Stimulated activated CD4-positive, alpha-beta T cell treated with anti-CD3 and anti-CD28 coated beads, Interleukin-1b, Interleukin-23, amount 100 ng/mL, for 1 hour (primary cell): ENCODE results near the gene NPY4R2.
"Not testable (repeated sequence)": the region's sequence is repeated elsewhere in the genome, so short reads cannot be mapped to it uniquely, and the experiment has no call there.

Experiments
- DNase-seq, 2 donors: peaks; one replicate each; pipeline ENCODE4 v3.0.0-alpha.2; 2020; ENCODE audit warnings: low read depth in 2 of 2

Gene NPY4R2, protein sequence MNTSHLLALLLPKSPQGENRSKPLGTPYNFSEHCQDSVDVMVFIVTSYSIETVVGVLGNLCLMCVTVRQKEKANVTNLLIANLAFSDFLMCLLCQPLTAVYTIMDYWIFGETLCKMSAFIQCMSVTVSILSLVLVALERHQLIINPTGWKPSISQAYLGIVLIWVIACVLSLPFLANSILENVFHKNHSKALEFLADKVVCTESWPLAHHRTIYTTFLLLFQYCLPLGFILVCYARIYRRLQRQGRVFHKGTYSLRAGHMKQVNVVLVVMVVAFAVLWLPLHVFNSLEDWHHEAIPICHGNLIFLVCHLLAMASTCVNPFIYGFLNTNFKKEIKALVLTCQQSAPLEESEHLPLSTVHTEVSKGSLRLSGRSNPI

DNA sequence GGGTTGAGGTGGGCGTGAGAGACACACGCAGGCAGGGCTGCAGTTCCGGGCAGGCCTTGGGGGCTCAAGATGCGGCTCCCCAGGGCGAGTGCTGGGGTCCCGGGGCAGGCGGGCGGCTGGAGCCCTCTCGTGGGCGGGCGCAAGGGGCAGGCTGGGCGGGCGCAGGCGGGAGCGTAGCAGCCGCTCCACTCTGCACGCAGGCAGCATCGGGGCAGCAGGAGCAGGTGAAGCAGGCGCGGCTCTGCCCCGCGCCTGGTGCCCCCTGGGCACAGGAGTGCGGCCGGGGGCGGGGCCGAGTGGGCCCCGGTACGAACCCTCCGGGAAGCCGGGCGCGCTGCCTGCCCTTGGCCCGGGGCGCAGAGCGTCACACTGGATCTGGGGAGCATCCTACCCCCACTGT is at the start of gene NPY4R2:
Gene NPY4R2, plus strand, starts transcription at position 188 of the 400 bp plus-strand sequence. CDS start 3,326 bp downstream, outside the sequence.
- not testable (repeated sequence) for DNase-seq

DNA sequence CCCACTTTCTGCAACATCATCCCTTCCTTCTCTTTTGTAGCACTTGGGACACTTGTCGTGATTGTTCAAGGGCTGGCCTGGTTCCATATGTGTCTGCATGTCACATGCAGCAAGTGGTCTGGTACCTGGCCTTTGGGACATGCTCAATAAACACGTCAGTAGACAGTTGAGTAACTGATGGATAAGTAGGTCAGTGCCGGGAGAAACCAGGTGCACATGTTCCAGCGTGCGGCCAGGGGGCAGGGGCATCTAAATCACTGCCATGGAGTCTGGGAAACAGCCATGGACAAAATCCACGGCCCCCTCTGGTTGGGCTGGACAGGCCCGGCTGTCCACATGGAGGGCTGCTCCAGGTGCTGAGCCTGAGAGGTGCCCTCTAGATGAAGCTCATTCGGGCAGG is 47.6 kb upstream of the NPY4R2 start:
- not testable (repeated sequence) for DNase-seq

DNA sequence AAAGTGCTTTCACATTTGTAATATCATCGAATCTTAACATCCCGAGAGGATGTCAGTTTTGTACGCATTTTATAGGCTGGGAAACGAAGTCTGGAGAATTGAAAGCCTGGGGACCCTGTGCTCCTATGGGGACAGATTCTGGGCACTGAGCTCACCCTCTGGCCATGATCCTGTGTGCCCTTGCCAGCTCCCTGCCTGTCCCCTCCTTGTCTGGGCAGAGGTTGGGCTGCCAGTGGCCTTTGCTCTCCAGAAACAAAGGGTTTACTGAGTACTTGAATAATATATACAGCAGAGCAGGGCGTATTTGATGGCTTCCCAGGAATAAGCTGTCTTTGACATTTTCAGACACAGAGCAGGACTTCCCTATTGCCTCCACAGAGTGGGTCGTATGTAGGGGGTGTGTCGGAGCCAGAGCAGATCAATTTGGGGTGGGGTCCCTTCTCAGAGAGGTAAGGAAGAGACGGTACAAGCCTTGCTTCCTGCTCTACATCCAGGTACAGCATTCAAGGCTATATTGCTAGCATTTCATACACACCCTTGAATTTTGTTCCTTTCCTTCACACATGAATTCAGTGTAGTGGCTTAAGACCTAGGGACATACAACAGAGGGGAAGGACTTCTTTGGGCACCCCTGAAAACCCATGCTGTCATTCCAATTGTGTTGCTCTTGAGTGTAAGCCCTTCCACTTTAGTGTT is 46.8 kb upstream of the NPY4R2 start:
- DNase-seq = not testable (repeated sequence)

DNA sequence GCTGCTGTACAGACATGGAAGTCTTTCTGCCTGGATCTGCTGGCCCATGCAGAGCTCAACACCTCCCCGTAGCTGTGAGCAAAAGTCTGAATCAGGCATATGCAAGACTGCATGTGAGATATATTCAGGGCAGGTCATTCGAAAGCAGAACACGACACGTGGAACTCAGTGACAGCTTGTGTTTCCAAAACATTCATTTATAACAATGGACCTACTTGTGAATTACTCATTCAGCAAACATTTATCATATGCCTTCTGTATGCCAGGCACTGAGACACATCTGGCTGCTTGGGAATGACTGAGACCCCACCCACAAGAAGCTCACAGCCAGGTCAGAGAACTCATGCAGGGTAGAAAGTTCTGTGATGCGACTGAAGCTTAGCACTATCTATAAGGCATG is 46.2 kb upstream of the NPY4R2 start:
- not testable (repeated sequence) for DNase-seq

DNA sequence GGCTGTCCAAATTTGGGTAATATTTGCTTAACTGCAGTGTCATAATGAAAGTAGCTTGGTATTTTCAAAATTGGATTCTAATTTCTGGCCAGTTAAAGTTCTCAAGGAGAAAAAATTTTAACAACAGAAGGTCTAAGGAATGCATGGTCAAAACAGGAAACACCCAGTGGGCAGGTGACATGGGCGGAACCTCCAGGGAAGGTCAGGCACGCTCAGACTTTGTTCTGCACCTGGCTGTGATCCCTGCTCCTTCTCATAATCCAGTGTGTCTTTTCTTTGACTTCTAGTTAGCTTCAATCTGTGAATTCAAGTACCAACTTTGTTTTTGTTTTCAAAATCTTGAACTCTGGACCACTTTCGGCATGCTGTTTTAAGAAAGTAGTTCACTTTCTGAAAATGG is 34.2 kb upstream of the NPY4R2 start:
- DNase-seq = not testable (repeated sequence)

DNA sequence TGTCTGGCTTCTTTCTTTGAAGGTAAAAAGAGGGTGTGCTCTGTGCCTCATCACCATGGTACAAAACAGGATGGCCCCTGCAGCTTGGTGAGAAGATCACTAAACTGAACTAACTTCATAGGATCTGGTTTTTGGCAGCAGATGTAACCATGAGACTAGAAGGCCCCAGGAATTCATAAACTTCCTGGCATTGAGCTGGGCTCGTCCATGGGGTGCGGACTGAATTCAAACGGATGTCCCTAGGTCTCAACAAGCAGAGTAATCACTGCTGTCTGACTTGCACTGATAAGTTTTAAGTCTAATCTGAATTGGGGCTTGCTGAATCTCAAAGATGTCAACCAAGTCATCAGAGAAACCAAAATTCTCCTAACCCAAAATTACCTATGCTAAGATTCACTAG is 33.5 kb upstream of the NPY4R2 start:
- DNase-seq = not testable (repeated sequence)

DNA sequence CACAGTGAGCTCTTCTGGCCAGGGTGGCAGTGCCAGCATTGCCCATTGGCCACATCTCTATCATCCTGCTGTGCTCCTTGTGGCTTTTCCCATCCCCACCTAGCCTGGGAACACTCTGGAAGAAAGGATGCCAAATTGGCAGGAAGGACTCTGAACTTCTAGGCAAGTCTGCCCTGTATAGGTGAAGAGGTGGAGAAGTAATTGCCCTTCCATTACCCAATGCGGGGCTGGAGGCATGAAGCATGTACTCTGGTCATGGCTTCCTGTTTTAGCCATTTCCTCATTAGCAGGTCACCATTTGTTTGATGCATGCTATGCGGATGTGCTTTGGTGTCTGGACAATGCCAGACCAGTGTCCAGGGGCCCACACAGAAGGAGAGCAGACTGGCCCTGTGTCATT is 32.1 kb upstream of the NPY4R2 start:
- not testable (repeated sequence) for DNase-seq

DNA sequence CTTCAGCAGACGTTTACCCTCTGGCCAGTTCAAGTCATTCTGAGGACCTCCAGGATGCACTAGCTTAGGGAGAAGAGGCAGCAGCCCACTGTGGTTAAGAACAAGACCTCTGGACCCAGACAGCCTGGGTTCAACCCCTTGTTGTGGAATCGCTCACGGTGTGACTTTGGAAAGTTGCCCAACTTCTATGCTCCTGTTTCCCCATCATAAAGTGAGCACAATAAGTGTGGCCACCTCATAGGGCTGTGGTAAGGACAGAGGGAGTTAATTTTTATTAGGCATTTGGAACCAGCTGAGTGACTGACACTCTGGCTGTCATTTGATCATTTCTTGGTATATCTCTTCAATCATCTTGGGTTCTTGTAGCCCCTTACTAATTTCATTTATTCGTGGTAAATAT is 31.6 kb upstream of the NPY4R2 start:
- DNase-seq = not testable (repeated sequence)

DNA sequence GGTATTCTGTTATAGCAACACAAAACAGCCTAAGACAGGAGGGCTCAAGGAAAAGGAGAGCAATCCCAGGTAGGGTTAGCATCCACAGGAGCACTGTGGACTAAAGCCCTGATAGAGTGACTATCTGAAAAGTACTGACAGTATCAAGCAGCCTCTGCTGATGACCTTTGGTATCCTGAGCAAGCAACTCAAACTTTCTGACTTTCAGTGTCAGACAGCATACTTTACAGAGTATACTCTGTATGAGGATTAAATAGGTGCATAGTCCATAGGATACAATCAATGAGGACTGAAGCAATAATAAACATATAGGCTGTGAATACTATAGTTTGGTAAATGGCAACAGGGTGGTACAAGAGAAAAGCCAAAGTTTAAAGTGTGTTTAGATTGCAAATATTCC is 27.7 kb upstream of the NPY4R2 start:
- not testable (repeated sequence) for DNase-seq

DNA sequence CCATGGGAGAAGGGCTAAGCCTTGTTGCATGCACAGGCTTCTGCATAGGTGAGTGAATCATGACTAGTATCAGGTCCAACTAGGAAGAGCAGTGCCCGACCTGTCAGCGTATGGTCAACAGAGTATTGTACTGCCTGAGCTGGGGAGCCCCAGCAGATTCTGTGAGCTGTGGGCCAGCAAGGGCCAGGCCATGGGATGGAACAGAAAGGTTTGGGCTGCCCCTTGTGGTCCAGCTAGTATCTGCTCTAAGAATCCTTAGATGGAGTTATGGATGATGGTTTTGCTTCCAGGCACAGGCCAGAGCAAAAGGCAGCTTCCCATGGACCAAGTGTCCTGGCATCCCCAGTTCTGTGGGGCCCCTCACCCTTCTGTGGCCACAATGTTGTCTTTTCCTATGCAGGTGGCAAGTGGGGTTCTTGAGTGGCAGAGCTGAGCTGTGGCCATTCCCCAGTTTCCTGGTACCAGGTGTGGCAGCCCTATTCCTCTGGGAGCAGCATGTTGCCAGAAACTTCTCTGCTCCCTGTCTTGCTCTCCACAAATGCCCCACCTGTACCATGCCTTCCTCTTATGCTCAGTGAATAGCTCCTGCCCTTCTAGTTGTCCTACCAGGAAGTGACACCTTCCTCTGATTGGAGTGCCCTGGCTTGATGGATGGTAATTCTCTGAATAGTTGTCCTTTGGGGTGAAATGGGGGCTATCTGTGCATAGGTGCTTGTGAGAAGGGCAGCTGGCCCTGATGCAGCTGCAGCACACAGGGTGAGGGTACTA is 25.8 kb upstream of the NPY4R2 start:
- DNase-seq = not testable (repeated sequence)

DNA sequence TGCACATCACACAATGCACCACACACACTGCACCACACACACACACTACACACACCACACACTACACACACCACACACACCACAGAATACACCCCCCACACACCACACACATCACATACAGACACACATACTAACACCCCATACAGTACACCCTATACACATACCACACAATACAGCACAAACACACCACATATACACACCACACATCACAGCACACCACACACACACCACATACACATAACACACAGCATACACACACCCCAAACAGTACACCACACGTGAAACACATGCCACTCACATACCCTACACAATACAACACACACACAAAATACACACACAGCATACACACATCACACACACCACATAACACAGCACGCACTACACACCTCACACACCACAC is 23.9 kb upstream of the NPY4R2 start:
- DNase-seq = not testable (repeated sequence)

DNA sequence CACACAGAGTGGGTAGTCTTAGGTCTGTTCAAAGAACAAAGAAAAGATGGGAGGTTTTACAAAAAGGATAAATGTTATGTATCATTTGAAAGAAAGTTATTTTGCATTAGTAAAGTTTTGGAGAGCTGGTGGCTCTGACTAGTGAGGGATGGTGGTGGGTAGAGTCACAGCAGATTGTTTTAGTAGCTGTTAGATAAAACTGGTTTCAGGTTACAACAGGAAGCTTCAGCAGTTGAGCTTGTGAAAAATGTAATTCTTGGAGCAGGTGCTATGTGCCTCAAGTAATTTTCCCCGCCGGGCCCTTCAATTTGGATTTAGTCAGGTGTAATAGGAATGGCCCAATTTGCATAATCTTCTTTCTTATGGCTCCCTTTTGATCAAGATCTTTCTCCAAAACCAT is 20.6 kb upstream of the NPY4R2 start:
- DNase-seq = not testable (repeated sequence)

DNA sequence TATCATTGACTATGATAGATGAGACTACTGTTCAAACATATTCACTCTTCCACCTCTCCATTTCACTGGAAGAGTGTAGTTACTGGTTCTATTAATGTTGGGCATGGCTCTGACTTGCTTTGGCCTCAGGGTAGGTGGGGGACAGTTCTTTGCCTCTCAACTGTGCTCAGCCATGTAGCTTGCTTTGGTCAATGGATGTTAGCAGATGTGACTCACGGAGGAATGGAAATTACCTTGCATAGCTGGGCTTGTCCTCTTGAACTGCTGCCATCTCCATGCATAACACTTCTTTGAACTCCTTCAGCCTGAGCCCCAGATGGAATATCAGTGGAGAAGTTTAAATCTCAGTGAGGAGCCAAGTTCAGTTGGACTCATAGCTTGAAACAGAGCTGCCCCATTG is 9.1 kb upstream of the NPY4R2 start:
- not testable (repeated sequence) for DNase-seq

DNA sequence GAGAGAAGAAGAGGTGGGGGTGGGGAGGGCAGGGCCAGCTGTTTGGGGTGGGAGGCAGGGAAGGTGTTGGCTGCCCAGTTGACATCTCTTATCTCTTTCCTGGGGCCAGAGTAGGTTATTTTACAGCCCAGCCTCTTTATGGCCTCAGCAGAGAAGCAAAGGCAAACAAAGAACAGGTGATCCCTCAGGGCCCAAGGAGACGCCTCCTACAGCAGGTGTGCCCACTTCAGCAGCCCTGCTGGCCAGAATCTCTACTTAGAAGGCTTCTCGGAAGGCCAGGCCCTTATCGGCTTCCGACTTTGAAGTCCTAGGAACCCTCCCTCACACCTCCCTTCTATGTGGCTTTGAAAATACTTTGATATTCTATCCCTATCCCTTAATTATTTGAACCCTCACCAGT is 8.0 kb upstream of the NPY4R2 start:
- not testable (repeated sequence) for DNase-seq

DNA sequence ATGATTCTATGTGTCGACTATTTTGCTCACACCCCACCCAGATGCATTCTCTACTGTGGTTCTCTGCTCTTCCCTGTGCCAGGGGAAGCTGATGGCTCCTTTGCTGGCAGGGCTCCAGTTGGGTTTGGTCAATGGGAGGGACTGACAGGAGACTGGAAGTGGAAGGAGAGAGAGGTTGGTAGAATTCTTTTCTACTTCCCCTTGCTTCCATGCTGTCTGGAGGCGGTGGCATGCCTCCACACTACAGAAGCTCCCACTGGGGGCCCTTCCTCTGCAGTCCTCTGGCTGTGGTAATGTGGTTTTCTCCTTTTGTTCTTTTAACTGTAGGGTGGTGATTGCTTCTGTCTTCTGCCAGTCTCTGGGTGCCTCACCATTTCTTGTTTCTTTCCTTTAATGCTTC is 4.4 kb upstream of the NPY4R2 start:
- not testable (repeated sequence) for DNase-seq

DNA sequence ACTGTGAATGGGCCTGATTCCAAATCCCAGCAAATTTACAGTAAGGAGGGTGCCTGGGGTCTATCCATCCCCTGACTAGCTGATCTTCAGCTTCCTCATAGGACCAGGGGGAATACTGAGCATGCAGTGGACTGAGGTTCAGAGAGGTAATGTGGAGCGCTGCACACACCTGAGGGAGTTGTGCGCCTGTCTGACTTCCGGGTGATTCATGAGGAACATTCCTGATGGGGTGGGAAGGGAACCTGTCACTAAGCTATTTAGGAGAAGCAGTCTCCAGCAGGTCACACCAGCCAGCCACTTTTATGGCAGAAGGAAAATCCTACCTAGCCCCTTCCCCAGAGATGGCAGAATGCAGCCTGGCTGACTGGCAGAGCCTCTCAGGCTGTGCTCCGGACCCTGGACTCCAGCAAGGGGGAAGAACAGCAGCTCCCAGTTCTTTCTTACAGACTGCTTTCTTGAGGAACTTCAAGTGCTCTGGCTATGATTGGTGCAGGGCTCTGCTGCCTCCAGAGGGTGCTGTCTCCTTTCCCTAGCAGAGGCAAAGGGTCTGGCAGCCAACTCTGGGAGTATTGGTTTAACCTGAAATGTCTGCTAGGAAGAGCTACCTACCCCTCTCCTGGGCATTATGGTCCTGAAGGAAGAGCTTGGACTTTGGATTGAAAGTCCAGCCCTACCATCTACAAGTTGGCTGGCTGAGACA is 2.5 kb upstream of the NPY4R2 start:
- DNase-seq = not testable (repeated sequence)

DNA sequence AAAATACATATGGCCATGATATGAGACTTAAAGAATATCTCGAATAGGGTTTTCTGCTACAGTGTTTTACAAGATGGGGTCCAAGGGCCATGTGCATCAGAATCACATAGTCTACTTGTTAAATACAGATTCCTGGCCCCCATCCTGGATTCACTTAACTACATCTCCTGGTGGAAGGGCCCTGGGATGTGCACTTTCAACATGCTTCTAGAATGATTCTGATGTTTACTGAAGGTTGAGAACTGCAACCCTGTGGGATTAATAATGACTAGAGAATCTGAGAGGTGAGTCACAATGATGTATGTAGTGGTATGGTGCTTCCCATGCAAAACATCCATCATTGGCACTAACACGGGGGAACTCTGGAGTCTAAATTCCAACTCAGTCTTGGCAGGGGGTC is 2.1 kb downstream of the NPY4R2 start:
- not testable (repeated sequence) for DNase-seq

DNA sequence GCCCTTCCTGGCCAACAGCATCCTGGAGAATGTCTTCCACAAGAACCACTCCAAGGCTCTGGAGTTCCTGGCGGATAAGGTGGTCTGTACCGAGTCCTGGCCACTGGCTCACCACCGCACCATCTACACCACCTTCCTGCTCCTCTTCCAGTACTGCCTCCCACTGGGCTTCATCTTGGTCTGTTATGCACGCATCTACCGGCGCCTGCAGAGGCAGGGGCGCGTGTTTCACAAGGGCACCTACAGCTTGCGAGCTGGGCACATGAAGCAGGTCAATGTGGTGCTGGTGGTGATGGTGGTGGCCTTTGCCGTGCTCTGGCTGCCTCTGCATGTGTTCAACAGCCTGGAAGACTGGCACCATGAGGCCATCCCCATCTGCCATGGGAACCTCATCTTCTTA is 4.0 kb downstream of the NPY4R2 start:
- DNase-seq = not testable (repeated sequence)

DNA sequence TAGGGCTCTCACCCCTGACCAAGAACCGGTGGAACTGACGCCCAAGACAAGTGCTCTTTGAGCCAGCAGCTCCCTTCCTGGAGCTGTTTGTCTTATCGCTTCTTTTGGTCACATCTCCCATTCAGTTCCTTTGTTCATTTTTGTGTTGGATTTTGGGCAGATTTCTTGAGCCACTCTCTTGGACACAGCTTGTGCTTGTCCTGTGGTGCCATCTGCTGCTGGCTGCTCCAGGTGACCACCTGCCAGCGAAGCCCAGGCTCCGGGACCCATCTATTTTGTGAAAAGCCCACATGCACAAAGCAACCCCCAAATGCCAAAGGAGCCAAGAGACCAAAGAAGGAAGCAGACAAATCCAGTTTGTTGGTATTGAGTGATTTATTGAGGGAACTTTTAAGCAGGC is 6.2 kb downstream of the NPY4R2 start:
- not testable (repeated sequence) for DNase-seq

DNA sequence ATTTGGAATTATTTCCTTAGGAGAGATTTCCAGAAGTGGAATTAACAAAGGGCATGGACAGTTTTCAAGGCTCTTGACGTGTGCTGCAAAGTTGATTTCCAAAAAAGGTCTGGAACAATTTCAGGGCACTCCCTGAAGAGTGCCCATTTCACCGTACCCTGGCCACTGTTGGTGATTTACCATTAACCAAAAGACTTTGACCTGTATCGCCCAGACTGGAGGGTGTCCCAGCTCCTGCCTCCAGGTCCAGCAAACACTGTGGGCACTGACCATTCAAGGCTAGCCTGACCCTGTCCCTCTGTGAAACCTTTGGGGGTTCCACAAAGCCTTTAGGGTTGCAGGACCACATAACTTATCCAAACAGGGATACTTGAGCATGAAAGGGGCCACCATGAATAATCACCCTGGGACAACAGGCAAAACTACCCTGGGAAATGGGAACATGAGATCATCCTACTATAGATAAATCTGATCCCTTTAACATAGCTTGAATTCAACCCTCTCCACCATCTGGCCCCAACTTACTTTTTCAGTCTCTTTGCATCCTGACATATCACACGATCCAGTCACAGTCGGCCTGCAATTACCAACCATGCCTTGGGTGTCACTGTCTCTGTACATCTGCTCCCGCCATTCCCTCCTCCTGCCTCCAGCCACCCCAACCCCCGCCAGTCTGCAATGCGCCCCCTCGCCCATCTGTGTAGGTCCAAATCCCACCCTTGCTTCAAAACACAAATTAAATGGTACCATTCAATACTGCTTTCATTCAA is 8.9 kb downstream of the NPY4R2 start:
- DNase-seq = not testable (repeated sequence)

DNA sequence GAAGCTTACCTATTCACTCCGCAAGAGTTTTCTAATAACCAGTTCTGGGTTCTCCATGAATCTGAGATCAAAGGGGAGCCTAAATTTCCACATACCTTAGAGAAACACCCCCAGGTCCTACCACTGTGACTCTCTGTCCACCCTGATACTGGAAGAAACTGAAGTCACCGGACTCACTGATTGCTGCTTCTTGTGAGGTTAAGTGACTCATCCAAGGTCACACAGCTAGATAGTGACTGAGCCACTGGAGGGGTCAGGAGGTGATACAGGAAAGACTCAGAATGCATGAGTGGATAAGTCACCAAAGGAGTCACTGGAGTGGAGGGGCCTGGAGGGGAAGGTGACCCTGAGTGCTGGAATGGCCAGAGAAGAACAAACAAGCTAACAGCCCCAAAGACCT is 9.8 kb downstream of the NPY4R2 start:
- not testable (repeated sequence) for DNase-seq
